Neural cell (in vitro differentiated cells): ENCODE results near the gene GID4.

Source experiments
- EP300 ChIP-seq: fragments of 450-650 bp; conservative IDR thresholded peaks from 2 replicates; pipeline ENCODE4 v1.6.1; 2014; ENCODE audit warnings: antibody characterized with exemption, mild to moderate bottlenecking, moderate library complexity; ENCODE audit not compliant: poor library complexity, severe bottlenecking
- EZH2 ChIP-seq: fragments of 200-600, 300-800 bp; shearing (Covaris generic), sonication (generic); IDR thresholded peaks from 2 replicates; pipeline ENCODE4 v1.6.1; 2014; ENCODE audit warnings: antibody characterized with exemption, low read length, borderline replicate concordance, mild to moderate bottlenecking; ENCODE audit not compliant: insufficient read depth, poor library complexity, severe bottlenecking
- POLR2AphosphoS5 ChIP-seq: IDR thresholded peaks from 2 replicates; pipeline ENCODE4 v1.6.1; 2012
- RAD21 ChIP-seq: fragments of 450-650 bp; conservative IDR thresholded peaks from 2 replicates; pipeline ENCODE4 v1.6.1; 2014; ENCODE audit warnings: antibody characterized with exemption, mild to moderate bottlenecking, moderate library complexity
- SMC3 ChIP-seq: fragments of 450-650 bp; conservative IDR thresholded peaks from 2 replicates; pipeline ENCODE4 v1.6.1; 2014; ENCODE audit warnings: antibody characterized with exemption, mild to moderate bottlenecking, moderate library complexity; ENCODE audit not compliant: poor library complexity
- TAF1 ChIP-seq: IDR thresholded peaks from 2 replicates; pipeline ENCODE4 v1.6.1; 2012; ENCODE audit warnings: low read depth
- TF ChIP-seq, protein P1 (sequence below): fragments of 450-650 bp; IDR thresholded peaks from 2 replicates; pipeline ENCODE4 v1.5.1; 2014; ENCODE audit warnings: antibody characterized with exemption, mild to moderate bottlenecking, moderate library complexity; ENCODE audit not compliant: poor library complexity, severe bottlenecking
- TF ChIP-seq, protein P2 (sequence below): IDR thresholded peaks from 2 replicates; pipeline ENCODE4 v1.6.1; 2012; ENCODE audit warnings: borderline replicate concordance

DNA sequence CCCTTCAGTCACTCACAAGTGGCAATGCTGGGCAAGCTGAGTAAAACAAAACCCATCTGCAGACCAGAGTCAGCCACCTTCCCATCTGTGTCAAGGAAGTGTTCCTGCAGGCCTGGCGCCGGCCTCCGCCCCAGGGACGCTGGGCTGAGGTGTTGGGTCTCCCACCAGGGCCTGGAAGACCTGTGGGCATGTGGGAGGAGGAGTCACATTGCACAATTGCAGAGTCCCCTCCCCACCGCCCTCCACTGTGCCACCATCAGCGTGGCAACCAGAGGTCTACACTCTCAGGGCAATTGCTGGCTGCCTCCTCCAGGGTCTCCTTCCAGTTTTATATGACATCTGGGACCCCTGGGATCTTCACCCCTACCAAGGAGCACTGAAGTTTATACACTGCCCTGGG lies 66.4 kb downstream of the GID4 start:
- TF ChIP-seq, protein P1, sequence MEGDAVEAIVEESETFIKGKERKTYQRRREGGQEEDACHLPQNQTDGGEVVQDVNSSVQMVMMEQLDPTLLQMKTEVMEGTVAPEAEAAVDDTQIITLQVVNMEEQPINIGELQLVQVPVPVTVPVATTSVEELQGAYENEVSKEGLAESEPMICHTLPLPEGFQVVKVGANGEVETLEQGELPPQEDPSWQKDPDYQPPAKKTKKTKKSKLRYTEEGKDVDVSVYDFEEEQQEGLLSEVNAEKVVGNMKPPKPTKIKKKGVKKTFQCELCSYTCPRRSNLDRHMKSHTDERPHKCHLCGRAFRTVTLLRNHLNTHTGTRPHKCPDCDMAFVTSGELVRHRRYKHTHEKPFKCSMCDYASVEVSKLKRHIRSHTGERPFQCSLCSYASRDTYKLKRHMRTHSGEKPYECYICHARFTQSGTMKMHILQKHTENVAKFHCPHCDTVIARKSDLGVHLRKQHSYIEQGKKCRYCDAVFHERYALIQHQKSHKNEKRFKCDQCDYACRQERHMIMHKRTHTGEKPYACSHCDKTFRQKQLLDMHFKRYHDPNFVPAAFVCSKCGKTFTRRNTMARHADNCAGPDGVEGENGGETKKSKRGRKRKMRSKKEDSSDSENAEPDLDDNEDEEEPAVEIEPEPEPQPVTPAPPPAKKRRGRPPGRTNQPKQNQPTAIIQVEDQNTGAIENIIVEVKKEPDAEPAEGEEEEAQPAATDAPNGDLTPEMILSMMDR, result no peak
- TF ChIP-seq EZH2 (no peak), TAF1 (no peak), EP300 (no peak), RAD21 (no peak), POLR2AphosphoS5 (no peak), SMC3 (no peak)
- TF ChIP-seq, protein P2, sequence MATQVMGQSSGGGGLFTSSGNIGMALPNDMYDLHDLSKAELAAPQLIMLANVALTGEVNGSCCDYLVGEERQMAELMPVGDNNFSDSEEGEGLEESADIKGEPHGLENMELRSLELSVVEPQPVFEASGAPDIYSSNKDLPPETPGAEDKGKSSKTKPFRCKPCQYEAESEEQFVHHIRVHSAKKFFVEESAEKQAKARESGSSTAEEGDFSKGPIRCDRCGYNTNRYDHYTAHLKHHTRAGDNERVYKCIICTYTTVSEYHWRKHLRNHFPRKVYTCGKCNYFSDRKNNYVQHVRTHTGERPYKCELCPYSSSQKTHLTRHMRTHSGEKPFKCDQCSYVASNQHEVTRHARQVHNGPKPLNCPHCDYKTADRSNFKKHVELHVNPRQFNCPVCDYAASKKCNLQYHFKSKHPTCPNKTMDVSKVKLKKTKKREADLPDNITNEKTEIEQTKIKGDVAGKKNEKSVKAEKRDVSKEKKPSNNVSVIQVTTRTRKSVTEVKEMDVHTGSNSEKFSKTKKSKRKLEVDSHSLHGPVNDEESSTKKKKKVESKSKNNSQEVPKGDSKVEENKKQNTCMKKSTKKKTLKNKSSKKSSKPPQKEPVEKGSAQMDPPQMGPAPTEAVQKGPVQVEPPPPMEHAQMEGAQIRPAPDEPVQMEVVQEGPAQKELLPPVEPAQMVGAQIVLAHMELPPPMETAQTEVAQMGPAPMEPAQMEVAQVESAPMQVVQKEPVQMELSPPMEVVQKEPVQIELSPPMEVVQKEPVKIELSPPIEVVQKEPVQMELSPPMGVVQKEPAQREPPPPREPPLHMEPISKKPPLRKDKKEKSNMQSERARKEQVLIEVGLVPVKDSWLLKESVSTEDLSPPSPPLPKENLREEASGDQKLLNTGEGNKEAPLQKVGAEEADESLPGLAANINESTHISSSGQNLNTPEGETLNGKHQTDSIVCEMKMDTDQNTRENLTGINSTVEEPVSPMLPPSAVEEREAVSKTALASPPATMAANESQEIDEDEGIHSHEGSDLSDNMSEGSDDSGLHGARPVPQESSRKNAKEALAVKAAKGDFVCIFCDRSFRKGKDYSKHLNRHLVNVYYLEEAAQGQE, result no peak
